ENCODE measurements around the gene PLCB1.
"Not testable (repeated sequence)": the region's sequence is repeated elsewhere in the genome, so short reads cannot be mapped to it uniquely, and the experiment has no call there.

The PLCB1 gene

DNA sequence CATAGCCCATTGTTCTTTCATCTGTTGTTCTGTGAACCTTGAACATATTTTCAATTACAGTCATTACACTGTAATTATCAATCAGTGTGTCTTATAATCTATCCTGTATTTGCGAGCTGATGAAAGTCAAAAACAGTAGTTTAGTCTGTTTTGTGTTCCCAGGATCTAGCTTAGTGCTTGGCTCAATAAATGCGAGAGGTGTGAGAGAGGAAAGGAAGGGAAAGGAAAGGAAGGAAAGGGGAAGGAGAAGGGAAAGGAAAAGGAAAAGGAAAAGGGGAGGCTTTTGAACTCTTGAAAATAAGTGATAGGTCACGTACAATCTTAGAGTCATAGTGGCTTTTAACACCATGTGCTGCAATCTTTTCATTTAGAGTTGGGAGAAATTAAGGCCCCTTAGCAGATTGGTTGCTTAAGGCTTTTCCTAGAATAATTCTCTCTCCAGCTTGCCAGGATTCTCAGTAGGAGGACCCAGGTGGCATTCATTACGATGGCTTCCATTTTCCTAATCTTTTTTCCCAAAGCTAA, 503.0 kb downstream of the PLCB1 start:
- DNase-seq = no peak

DNA sequence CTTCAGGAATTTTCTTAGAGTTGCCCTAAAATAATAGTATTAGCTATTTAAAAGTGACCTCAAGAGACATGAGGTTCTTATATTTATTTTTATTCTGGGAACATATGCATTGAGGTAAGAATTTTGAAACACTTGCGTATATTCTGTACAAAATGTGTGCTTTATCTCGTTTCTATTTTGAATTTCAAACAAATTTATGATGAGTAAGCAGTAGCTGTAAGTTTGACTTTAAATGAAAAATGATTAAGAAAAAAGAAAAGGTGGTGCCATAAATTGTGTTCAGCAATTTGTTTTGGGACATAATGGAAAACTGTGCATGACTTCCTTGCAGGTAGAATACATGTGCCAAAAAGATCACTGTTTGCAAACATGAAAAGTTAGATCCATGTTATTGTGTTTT, 503.8 kb downstream of the PLCB1 start:
- no peak for DNase-seq

DNA sequence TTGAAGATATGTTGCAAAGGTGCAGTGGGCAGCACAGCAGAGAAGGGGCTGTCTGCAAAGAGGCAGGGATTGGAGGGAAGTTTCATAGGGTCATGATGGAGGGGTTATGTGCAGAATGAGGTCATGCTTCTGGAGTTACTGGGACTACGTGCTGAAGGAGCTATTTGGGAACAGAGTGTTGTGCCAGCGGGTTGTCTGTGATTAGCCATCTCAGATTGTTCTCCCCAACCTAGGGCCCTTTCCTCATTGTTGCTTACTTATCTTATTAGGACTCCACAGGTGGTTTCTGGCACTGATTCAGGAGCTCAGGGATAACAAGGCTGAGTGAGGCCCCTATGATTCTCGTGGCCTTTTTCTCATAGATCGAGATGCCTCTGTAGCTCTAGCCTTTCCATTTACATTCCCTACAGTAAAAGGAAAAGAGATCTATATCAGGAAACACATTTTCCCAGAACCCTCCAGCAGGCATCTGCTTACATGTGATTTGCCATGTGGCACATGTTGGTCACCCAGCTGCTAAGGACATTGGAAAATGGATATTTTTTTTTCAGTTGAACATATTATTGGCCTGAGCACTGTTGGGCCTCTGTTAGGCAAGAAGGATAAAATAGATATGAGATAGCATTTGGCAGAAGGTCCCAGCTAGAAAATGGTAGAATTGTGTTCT, 507.2 kb downstream of the PLCB1 start:
- no peak for DNase-seq

GRCh38 chr20:8640461-8640860, 508.4 kb downstream of the PLCB1 start:
- no peak for DNase-seq

DNA sequence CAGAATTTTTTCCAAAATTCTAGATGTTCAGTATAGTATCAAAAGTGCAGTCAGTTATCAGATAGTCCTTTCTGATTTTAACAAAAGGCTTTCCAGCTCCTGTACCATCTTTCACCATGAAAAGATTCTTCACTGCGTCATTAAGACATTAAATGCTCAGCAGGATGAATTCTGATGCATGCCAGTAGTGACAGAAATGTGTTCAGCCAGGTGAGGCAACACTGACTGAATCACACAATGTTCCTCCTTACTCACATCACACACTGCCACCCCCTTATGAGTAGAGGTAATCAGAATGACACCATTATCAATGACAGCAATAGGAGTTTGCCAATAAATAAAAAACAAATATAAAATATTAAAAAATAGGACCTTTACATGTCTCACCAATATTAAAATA, 510.2 kb downstream of the PLCB1 start:
- DNase-seq = no peak

- not testable (repeated sequence) for DNase-seq
Observed at GRCh38 chr20:8644468-8644867, 512.4 kb downstream of the PLCB1 start.

GRCh38 chr20:8645326-8645725, 513.3 kb downstream of the PLCB1 start:
- peak; percentile 34 for DNase-seq

DNA sequence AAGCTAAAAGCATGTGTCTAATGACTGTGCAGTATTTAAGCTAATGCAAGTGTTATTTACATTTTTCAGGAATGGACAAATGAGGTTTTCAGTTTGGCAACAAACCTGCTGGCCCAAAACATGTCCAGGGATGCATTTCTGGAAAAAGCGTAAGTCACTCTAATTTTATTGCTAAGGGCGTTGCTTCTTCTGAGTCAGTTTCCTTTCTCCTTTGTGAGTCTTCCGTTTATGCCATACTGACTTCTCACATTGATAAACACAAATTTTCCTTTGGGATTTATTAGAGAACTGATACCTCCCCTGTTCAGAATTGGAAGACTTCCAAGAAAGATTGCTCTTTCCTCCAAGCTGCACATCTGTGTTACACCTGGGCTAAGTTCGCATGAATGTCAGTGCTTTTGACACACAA, 514.0 kb downstream of the PLCB1 start:
- no peak for DNase-seq

DNA sequence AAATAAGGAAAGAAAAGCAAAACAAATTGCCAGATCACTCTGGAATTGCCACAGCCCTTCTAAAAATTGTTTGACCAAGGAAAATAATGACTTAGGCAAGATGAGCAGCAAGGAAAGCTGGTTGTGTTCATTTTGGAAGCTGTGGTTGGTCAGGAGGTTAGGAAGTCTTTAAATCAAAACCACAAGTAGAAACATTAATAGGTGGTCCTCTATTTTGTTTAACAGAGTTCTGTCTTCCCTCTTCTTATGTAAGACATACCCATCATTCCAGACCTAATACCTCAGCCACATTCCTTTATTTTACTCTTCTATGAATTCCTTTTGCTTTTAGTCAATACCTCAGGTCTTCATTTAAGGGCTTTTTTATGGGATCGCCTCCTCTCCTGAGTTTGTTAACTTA, 514.6 kb downstream of the PLCB1 start:
- DNase-seq = no peak

GRCh38 chr20:8647961-8648441, 515.9 kb downstream of the PLCB1 start:
- no peak for DNase-seq

- DNase-seq = no peak
Observed at GRCh38 chr20:8648466-8648865, 516.4 kb downstream of the PLCB1 start.

- DNase-seq = no peak
Observed at GRCh38 chr20:8652396-8652795, 520.3 kb downstream of the PLCB1 start.

DNA sequence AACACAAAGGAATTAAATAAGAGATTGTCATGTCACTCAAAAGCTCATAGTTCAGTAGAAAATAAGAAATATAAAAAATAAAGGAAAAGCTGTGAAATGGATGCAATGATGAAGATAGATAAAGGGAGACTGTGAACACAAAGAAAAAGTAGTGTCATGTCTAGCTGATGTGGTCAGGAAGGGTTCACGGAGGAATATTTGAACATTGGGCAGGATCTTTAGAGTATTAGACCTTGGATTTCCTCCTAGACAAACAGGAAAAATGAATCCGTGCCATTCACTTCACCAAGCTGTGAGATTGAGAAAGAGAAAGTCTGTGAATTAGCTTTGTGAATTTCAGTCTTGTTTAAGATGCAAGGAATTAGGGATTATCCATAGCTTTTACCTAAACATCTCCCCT, 522.4 kb downstream of the PLCB1 start:
- no peak for DNase-seq

- DNase-seq = no peak
Observed at GRCh38 chr20:8656335-8656734, 524.3 kb downstream of the PLCB1 start.

GRCh38 chr20:8657664-8658063, 525.6 kb downstream of the PLCB1 start:
- DNase-seq = no peak

DNA sequence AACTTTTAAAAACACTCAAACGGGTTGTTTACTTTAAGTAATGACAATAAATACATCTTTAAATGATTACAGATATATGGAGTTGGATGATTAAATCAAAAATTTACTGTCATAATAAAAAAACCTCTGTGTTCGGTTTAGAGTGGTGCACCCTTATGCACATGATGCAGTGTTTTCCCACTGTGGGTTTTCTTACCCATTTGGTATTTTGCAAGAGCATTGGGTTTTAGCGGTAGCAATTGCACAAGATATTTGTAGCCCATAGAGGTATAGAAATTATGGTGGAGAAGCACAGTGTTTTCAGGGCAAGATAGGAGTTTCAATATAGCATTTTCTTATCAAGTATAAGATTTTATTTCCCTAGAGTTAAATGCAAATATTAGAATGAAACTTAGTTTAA, 526.0 kb downstream of the PLCB1 start:
- DNase-seq = no peak

DNA sequence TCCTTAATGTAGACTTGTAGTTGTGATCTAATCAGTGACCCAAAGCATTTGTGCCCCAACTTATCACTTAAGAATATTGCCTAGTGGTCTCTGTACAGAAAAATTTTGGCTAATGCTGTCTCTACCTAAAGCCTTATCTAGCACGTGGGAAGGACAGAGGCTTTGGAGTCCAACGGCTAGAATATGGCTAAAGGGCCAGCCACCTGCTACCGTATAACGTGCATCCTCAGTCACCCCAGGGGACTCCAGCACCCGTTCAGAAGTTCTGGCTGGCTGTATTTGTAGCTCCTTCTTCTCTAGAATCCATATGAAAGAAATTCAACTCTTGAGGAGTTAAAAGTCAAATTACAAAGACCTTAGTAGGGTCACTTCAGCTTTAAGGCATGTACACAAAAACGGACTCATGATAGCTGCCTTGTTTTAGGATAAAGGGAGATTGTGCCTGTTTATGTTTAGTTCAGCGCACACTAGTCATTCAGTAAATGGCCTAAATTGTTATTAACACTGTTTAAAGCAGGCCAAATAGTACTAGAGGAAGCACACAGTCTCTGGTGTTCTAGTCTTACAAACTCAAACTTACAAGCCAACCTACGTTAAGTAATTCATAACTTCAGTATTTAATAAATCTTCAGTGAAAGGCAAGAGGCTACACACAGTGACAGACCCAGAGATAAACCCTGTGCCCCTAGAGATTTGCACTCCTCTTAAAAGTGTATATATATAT, 529.3 kb downstream of the PLCB1 start:
- DNase-seq = no peak

GRCh38 chr20:8662433-8662954, 530.4 kb downstream of the PLCB1 start:
- DNase-seq = no peak

- no peak for DNase-seq
Observed at GRCh38 chr20:8663424-8663823, 531.4 kb downstream of the PLCB1 start.

GRCh38 chr20:8664778-8665177, 532.7 kb downstream of the PLCB1 start:
- DNase-seq = no peak

DNA sequence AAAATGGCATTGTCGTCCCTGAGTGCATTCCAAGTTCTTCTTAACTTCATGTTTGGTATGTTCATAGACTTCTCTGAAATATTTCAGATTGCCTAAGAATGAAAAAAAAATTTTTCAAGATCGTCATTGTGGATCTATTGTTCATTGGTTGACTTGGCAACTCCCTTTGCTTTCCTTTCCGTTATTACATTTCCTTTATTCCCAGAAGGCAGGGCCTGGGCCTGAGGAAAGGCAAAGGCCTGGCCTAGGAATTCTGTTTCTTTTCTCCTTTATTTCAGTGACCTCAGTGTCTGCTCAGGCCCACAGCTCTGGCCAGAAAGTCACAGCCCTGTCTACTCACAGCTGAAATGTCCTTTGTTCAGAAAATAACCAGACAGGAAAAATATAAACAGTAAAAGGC, 535.2 kb downstream of the PLCB1 start:
- no peak for DNase-seq

DNA sequence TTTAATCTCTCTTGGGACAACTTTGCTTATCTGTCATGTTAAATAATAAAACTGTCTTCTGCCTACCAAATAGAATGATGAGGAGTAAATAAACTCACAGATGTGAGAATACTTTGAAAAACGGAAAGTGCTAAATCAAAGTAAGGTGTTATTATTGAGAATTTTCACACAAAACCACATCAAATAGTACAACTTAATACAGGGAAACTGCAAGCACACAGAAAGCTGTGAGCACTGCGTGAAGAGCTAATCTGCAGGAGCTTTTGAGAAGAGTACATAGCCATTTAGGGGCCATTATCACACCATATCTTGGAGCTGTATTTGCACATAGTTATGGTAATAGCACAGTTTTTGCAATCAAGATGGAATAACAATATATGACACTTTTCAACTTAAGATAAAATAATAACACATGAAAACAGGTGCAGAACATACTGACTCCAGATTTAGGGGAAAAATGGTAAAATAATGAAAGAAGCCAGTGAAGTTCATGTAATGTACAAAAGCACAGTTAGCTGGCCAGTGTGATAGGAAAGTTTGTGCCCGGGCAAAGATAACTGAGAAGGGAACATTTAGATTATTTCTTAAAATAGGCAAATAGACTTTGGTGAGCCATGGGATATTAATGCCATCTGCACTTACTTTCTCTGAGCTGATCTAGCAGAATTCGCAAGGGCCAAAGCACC, 538.3 kb downstream of the PLCB1 start:
- DNase-seq = no peak

DNA sequence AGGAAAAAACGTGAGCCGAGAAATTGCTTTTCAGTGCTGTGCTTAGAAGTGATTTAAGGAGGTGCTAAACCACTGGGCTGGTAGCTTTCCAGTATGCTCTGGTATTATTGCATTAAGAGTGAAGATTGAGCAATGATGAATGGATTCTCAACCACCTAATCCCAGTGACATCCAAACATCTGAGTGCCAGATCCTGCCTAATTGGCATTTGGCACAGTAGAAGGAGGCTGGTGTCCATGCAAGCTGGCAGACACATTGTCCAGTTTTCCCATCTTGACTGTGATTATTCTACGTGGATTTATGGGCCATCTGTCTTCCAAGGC, 538.8 kb downstream of the PLCB1 start:
- peak; percentile 97 for DNase-seq

Data from NCI-H524 treated with DMSO at 0.1 percent for 48 hours (cell line).